ENCODE measurements around the gene RNF128.

Gene RNF128, protein sequence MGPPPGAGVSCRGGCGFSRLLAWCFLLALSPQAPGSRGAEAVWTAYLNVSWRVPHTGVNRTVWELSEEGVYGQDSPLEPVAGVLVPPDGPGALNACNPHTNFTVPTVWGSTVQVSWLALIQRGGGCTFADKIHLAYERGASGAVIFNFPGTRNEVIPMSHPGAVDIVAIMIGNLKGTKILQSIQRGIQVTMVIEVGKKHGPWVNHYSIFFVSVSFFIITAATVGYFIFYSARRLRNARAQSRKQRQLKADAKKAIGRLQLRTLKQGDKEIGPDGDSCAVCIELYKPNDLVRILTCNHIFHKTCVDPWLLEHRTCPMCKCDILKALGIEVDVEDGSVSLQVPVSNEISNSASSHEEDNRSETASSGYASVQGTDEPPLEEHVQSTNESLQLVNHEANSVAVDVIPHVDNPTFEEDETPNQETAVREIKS

DNA sequence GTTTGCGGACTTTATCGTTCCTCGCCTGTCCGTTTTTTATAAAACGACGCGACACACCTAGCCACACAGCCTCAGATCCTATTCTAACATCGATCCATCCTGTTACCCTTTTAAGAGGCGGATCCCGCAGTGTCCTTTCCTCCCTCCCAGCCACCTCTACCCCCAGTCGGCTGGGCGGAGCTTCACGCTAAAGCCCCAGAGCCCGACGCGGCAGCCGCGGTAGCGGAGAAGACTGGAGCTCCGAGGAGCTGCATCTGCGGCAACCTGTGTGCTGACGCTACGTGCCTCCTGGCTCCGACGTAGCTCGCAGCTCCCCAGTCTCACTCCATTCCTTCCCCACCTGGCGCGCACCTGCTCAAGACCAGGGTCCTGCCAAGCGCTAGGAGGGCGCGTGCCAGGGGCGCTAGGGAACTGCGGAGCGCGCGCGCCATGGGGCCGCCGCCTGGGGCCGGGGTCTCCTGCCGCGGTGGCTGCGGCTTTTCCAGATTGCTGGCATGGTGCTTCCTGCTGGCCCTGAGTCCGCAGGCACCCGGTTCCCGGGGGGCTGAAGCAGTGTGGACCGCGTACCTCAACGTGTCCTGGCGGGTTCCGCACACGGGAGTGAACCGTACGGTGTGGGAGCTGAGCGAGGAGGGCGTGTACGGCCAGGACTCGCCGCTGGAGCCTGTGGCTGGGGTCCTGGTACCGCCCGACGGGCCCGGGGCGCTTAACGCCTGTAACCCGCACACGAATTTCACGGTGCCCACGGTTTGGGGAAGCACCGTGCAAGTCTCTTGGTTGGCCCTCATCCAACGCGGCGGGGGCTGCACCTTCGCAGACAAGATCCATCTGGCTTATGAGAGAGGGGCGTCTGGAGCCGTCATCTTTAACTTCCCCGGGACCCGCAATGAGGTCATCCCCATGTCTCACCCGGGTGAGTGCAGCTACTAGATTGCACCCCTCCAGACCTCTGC is at the start of gene RNF128:
Gene RNF128, plus strand, starts transcription at position 217 of the 953 bp plus-strand sequence. Its CDS starts 213 bp downstream, at position 430.
- DNase-seq (ENCODE audit: low read depth) = no peak

DNA sequence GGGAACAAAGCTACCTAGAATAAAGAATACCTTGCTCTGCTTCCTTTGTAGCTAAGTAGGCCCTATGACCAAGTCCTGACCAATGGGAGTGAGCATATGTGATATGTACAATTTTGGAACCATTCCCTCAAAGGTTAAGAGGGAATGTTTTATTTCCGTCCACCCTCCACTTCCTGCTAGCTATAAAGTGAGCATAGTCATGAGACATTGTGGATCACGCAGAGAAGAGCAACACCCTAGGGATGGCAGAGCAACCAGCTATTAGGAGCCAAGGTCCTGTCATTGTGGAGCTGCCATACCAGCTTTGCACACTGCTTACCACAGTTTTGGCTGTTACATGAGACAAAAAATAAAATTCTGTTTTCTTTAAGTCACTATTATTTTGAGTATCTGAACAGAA is 45.8 kb upstream of the RNF128 start:
- no peak for DNase-seq (ENCODE audit: low read depth)

DNA sequence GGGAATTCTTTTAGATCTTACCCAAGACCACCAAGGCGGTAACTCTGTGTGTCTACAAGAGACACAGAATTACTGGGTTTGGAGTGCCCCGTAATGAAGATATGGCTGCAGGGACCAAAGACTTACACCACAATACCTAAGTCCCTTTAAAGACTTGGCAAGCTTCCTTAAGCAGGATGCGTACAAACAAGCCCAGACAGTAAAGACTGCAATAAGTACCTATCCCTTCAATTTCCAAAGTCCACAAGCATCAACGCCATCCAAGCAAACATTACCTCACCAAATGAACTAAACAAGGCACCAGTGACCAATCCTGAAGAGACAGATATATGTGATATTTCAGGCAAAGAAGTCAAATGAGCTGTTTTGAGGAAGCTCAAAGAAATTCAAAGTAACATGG is 42.3 kb upstream of the RNF128 start:
- DNase-seq (ENCODE audit: low read depth) = no peak

DNA sequence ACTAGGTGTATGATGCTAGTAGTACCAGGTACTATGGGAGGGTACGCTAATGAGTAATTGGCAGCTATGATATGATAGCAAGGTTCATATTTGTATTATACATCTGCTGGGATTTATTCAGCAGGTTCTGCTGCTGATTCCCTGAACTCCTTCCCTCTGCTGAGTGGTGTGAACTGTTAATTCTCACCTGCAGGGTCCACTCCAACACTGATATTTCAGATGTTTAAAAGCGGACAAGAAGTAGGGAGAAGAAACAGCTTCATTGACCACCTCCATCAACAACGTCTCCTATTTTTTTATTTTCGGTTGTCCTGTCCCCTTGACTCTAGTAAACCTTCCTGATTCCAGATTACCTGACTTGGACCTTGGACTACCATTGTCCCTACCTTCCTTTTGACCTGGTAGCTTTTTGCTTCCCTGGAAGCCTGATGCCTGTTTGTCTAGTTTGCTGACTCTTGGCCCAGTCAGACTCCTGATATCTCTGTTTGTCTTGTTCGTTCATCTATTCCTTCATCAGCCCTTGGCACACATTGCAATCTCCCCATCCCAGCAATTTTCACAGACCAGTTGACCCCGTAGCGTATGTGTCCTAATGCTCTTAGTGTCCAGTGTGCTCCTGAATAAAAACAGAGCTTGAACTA is 34.0 kb upstream of the RNF128 start:
- DNase-seq (ENCODE audit: low read depth) = no peak

DNA sequence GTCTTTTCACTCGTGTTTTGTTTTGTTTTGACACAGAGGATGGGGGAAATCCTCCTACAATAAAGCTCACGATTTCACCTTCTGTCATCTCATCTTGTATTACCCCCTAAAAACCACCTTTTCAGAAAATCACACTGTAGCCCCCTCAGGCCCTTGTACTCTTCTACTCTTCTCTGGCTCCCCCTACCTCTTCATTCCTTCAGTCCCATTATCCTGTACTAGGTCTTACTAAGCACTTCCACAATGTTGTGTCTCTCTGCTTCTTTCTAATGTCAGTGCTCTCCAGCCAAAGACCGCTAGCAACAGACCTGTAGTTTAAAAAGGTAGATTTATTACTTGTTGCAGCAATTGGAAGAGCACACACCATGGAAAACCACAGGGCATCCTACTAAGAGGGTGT is 30.0 kb upstream of the RNF128 start:
- no peak for DNase-seq (ENCODE audit: low read depth)

DNA sequence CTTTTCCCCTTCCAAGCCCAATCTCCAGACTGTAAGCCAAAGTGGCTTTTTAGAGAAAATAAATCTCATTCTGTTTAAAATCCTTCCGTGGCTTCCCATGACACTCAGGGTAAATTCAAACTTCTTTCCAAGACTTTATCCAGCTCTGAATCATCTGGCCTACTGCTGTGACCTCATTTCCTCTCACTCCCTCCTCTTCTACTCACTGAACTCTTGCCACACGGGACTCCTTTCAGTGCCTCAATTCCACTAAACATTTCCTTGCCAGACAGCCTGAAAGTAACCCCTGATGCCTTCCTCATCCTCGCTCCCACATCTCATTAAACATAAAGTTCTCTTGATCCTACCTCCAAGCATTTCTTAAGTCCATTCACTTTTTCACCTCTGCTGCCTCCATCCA is 27.8 kb upstream of the RNF128 start:
- DNase-seq (ENCODE audit: low read depth) = no peak

DNA sequence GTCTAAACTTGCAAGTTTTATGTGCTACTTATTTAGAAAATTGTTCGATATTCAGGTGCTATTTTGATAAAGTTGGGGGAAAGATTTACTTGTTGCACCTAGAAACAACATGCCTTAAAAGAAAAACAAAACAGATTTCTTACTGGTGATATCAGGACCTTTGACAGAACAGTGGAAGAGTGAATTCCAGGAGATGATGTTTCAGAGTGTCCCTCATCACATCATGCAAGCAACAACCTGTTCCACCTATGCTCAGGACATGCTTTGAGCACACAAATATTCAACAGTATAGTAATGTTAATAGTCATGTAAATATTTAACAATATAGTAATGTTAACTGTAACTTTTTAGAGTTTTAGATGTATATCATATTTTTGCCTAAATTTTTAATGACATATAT is 23.9 kb upstream of the RNF128 start:
- no peak for DNase-seq (ENCODE audit: low read depth)

DNA sequence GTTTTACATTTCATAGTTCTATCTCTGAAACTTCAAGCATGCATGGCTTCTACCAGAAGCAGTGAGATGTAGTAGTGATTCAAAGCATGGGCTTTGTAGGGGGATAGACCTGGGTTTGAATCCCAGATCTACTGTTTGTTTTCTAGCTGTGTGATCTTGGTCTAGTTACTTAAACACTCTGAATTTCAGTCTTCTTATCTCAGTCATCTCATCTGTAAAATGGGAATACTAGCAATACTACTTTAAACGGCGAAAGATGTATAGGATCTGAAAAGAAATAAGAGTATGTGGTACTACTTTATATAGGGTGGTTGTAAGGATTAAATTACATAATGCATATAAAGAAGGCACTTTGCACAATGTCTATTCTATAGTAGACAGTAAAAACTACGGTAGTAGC is 20.0 kb upstream of the RNF128 start:
- DNase-seq (ENCODE audit: low read depth) = no peak

DNA sequence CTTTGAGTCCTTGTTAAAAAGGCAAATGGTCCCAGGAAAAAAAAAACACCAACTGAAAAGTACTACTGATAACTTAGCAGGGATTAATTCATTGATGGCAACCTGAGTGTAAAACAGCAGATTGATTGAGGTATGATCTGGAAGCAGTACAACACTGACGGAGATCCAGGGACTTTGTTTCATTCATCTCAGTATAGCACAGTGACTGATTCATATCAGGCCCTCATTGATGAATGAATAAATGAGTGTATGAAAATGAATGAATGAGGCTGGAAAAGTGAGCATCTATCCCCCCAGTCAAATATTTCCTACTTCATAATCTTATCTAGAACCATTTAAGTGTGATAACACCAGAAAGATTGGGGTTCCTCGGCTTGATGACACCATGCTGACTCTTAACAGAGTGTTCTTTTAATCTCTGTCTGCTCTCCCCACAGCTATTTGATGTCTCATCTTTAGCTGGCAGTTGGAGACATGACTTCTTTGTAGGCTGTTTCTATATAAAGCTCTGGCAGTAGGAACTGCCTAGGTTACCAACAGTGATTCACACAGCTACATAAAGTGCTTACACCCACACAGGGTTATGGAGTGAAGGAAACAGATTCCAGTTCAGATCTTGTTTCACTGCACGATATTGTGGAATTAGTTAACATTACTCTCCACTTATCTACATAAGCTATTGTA is 18.6 kb upstream of the RNF128 start:
- DNase-seq (ENCODE audit: low read depth) = no peak

DNA sequence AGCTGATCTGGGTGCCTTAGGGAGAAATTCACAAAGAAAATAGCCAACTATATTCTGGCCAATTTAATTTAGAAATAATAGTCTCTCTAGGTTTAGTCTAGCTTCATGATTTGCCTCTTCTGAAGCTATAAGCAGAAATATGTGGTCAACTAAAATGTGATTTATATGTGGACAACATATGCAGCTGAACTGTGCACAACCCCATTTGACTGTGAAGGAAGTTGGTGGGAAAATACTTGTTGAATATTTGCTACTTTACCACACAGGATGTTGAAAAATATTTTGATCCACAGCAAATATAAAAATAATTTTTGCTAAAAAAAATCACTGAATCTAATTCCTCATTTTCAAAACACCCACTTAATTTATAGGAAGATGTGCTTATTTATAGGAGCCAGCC is 15.7 kb upstream of the RNF128 start:
- no peak for DNase-seq (ENCODE audit: low read depth)

DNA sequence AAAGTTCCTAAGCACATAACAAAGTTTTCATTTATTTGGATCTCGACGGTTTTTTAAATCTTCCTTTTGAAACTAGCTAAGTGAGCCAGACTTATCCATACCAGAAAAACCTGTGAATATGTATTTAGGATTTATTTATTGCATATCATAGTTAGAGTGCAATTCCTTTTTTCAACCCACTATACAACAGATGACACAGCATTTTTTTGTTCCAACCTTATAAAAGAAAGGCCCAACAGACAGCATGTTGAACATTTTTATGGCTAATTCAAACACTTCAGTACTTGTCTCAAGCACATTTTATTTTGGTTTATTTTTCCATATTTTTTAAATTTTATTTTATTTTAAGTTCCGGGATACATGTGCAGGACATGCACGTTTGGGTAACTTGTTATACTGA is 15.1 kb upstream of the RNF128 start:
- no peak for DNase-seq (ENCODE audit: low read depth)

DNA sequence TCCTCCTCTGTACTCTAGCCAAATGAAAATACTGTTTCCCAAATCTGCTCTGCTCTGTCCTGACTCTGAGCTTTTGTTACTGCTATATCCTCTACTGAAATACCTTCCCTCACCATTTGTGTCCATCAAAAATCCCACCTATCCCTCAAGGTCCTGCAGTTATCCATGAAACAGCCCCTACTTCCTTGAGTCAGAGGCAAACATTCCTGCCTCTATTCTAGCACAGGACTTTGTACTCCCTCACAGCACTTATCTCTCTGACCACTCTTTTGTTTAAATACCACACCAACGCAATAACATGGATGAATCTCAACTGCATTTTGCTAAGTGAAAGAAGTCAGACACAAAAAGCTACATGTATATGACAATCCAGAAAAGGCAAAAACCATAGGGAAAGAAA is 10.5 kb upstream of the RNF128 start:
- DNase-seq (ENCODE audit: low read depth) = no peak

DNA sequence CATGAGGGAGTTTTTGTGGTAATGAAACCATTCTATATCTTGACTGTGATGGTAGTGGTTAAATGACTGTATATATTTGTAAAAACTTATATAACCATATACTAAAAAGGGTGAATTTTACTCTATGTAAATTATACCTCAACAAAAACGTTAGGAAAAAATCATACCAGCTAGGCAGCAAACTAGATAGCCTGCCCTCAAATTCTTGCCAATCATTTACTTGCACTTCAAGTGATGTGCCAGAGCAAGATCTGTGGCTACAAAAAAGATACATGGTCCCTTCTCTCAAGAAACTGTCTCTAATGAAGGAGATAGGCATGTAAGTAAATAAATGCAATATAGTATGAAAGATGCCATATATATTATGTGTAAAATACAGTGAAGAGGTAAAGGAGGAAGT is 10.0 kb upstream of the RNF128 start:
- DNase-seq (ENCODE audit: low read depth) = no peak

DNA sequence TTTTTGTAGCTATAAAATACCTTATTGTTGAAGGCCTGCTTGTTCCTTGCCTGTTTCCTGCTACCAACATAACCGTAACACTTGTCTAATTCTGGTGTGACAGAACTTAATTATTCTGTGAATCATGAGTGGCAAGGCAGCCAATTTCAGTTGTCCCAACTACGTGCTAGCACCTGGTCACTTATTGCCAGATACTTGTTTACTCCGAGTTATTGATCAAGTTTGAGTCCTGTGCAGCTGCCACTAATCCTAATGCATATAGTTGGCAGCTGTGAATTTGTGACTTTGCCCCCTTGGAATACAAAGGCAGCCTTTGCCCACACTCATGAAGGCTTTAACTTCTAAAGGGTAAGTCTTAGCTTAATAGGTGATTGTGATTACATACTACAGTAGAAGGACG is 7.8 kb upstream of the RNF128 start:
- DNase-seq (ENCODE audit: low read depth) = no peak

DNA sequence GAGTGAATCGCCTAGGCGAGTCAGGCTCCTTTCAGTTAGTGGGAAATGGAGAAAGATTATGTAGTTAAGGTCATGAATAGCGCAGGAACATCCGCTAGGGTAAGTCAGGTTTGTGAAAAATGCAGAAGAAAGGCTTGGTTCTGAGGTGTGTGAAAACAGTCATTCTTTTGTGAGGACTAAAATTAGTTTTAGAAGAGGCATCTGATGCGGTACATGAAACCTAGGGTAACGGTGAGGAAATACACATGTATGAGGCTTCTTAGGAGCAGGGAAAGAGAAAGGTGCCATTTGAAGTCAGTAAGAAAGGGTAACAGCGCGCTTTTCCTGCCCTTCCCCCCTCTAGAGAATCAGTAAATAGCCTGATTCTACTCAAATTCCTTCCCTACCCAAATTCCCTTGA is 570 bp upstream of the RNF128 start:
- no peak for DNase-seq (ENCODE audit: low read depth)

DNA sequence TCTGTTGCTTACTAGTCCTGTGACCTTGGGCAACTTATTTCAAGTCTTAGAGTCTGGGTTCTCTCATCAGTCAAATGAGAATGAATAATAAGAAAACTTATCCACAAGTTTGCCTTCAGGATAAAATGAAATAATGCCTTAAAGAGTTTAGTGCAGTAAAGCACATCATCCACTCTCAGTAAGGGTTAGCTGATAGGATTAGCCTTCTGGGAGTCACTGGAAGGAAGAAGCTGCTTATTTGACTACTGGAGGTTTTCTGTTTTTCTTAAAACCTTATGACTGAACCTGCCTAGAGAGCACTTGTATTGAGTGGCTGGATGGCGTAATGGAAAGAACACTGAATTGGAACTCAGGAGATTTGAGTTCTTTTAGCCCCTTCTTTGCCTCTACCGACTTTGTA is 1.8 kb downstream of the RNF128 start:
- DNase-seq (ENCODE audit: low read depth) = no peak

DNA sequence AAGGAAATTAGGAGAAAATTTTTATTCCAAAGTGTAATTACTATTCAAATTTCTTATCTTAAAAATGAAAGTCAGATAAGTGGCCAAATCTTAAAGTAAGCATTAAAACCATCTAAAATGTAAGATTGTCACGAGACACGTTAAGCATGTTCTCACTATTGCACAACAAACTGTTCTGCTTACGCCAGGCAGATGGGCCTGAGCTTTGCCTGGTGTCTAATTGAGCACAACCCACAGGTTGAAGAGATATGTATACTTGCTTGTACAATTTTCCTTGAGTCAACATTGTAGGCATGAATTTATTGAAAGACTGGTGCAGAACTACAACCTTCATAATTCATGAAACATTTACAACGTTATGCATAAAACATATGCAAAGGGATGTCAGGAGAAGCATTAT is 3.9 kb downstream of the RNF128 start:
- no peak for DNase-seq (ENCODE audit: low read depth)

DNA sequence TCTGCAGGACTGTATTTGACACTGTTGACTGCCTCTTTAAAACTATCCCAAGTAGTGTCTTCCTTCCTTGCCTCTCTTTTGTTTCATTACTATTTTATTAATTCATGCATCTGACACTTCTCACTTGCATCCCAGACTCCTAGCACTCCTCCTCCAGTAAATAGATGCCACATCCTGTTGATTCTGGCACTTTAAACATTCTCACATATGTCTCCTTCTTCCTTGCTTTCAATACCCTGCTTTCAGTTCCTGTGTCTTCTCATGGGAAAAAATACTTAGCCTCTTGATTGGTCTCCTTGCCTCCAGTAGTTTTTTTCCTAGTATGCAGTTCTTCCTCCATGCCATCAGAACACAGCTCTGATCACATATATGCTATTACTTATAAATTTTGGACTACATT is 5.1 kb downstream of the RNF128 start:
- DNase-seq (ENCODE audit: low read depth) = no peak

DNA sequence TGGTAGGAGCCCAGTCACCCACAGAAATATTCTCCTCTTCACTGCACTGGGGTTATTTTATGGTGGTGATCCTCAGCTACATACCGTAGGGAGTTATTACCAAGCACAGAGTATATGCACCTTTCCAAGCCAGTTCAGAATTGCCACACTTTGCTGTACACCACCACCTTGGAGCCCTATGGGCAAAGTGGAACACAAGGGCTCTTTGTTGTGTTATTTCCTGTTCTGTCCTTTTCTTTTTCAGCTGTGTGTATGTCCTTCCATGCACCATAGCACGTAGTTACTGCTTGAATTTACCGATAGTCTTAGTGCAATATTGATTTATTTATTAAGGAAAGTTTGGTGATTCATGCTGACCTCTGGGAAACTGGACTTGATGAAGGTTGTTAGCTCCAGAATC is 8.3 kb downstream of the RNF128 start:
- DNase-seq (ENCODE audit: low read depth) = no peak

DNA sequence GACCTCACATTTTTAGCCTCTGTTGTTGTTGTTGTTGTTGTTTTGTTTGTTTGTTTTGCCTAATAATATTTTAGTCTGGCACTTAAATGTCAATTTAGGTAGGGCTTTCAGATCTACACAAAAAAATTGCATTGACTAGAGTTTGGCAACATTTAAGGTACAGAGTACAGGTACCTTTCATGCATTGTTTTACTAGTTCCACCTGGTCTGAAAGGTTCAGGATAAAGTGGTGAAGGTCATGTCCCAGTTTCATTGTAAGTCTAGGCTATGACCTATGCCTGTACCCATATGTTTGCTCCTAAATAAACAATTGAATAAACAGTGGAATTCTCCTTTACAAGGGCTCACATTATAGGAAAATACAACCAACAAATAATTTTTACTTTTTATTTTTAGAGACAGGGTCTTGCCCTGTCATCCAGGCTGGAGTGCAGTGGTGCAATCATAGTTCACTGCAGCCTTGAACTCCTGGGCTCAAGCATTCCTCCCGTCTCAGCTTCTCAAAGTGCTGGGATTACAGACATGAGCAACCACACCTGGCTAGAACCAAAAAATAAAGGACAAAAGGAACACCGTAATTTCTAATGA is 13.8 kb downstream of the RNF128 start:
- no peak for DNase-seq (ENCODE audit: low read depth)

DNA sequence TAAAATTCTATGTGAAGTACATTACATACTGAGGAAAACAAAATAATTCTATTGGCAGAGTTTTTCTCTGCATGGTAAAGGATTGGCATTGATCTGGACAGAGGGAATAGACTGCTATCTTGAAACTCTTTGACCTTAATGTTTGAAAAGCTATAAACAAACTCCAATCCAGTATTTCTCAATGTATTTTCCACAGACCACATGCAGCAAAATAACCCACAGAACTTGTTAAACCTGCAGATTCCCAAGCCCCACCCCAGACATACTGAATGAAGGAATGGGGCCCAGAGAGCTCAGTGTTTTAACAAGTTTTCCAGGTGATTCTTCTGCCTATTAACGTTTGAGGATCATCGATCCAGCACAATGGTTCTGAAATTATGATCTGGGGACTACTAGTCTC is 15.7 kb downstream of the RNF128 start:
- DNase-seq (ENCODE audit: low read depth) = no peak

DNA sequence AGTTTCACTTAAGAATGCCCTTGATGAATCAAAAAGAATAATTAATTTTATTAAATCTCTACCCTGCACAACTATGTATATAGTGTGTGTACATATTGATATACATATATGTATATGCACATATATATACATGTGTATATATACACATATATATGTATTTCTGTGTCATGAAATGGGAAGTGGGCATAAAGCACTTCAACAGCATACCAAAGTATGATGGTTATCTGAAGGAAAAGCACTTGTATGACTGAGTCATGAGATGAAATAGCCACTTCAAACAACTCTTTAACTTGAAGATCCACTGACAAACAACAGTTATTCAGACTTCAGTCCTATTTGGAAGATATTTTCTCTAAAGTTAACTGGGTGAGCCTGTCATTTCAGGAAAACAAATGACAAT is 16.3 kb downstream of the RNF128 start:
- no peak for DNase-seq (ENCODE audit: low read depth)

All from activated T-helper 9 cell treated with anti-CD3 and anti-CD28 coated beads, Interleukin-2, amount 50 U/mL, for 16 hours (primary cell).